Stimulated activated CD8-positive, alpha-beta memory T cell treated with anti-CD3 and anti-CD28 coated beads, Interleukin-4, amount 100 ng/mL, for 48 hours (primary cell): ENCODE data around the gene LNX1.

Experiments
- DNase-seq: peaks from one replicate; pipeline ENCODE4 v3.0.0-alpha.2; 2020

The LNX1 gene

DNA sequence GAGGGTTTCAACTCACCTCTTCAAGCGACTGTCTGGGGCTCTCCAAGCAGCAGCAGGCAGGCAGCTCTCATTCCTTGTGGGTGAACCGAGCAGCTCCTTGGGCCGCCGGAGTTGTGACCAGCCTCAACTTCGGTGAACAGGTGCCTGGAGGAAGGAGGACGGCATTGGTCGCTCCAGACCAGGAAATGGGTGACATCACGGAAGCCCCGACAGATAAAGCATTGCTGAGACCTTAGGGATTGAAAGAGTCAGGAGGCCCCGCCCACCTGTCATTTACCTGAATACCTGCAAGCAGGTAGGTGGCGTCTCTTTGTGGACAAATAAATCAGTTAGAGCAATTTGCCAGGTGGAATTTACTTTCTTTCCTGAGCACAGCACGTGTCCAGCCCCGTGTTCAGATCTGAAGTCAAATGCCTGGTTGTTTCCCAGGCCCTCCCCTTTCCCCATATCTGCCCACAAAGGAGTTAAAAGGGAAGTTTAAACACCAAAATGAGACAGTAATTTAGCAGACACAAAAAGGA lies at the start of gene LNX1:
TSS of gene LNX1 (minus strand) at position 115 of the 521 bp plus-strand sequence. CDS start 17,484 bp downstream, outside the sequence.
- no peak for DNase-seq

DNA sequence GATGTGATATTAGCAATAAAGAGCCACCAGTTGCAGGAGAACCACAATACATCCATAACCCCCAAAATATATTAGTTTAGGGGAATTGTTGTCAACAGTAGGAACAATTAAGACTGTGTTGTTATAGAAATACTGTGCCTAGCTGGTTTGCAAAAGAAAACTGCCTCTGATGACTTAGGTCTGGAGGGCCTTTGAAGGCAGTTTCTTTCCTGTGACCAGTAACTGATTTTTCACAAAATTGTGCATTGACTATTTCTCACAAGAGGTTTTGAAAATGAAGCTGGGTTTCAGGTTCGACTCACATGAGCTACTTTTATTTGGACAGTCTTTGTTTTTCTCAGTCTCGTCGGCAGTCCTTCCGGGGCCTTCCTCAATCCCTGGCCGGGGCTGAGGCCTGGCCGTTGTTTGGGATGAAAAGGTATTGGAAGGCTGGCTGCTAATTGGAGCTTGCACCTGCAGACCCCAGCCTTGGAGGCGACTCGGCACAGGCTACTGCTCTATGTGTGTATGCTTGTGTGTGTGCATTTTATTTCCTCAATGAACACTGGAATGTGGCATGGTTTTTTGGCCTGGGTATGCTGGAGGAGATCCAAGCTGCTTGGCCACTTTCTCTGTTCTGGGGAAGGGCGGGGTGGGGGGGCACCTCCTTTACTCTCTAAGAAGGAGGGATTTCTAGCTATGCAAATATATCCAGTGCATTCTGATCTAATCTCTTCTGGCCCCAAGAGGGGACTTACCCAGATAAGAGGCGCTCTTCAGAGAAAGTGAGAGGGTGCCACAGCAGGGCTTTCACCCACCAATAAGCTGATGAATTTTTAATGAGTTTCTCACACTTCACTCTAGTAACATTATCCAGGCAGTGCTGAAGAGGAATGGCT lies 49.5 kb upstream of the LNX1 start:
- DNase-seq, result no peak

DNA sequence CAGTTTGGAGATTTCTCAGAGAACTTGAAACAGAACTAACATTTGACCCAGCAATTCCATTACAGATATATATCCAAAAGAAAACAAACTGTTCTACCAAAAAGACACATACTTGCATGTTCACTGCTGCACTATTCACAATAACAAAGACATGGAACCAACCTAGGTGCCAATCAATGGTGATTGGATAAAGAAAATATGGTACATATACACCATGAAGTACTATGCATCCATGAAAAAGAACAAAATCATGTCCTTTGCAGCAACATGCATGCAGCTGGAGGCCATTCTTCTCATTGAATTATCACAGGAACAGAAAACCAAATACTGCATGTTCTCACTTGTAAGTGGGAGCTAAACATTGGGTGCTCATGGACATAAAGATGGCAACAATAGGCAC lies 47.6 kb upstream of the LNX1 start:
- DNase-seq, result no peak

DNA sequence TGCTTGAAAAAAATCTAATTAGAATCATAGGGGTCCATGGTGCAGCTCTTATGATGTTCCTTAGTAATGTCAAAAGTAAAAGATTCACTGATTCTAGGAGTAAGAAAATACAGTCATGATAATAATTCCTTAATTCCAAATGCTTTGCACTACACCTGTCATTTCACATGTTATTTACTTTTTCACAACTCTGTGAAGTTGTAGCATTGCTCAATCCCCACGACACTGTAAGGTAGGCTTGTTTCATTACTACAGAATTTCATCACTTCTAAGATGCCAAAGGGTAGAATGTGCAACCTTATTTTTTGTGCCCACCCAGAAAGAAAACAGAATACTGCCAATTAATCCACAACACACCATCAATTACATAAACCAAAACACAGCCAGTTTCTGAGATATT lies 46.1 kb upstream of the LNX1 start:
- no peak for DNase-seq

DNA sequence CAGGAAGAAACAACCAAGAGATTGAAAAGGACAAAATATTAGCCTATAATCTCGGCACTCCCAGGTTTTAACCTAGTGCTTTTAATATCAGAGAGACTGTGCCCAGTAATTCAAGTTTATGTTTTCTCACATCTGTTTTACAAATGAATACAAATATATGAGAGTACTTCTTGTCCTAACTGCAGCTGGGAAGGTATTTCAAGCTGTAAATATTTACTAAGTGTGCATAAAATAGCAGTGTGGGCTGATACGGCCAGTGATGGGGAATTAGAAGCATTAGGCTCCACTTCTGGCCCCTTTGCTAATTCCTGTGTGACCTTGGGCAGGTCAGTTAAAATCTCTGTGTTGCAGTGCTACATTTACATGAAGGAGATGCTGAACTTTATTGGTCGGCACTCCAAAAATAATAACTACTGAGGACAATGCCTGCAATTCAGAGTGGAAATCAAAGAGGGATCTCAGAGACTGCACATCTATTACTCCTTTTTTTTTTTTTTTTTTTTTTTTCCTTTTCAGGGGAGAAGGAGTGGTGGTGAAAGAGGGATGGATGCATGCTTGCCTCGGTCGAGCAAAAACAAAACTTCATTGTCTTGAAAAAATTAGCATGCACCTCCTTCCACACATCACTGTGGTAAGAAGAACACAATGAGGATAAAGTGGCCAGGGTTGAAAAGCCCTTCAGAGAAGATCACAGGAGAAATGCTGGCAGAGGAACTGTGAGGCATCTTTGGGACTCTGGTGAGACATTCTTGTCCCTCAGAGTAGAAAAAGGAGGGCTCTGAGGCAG lies 44.6 kb upstream of the LNX1 start:
- no peak for DNase-seq

DNA sequence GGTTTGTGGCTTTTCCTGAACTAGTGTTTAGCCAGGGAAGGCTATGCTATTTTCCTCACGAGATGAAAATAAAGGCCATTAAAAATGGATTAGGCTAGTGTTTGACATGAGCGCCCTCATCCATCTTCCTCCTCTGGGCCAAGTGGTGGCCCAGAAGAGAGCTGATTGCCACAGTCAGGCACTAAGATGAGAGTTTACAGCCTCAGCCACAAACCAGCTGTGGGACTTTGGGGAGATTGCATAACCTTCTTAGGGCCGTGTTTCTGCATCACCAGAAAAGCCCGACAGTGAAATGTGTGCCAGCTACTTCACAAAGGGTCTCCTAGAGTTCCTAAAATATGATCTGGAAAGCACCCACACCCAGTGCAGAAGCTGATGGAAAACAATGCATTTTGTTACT lies 42.3 kb upstream of the LNX1 start:
- no peak for DNase-seq

DNA sequence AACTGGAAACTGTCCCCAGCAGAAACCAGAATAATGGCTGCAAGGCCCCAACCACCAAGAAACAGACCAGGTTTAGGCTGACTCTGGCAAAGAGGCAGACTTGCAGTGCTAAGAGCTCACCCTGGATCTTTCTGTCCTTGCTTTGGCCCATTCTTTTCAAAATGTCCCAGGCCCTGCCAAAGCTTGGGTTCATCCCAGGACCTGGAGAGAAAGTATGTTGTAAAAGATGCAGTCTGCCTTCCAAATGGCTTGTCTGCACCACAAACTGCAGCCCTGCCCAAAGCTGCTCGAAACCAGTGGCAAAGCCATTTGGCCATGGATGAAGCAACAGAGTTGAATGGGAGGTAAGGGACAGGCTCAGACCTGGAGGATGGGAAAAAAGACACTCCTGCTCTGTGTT lies 38.0 kb upstream of the LNX1 start:
- DNase-seq, result no peak

DNA sequence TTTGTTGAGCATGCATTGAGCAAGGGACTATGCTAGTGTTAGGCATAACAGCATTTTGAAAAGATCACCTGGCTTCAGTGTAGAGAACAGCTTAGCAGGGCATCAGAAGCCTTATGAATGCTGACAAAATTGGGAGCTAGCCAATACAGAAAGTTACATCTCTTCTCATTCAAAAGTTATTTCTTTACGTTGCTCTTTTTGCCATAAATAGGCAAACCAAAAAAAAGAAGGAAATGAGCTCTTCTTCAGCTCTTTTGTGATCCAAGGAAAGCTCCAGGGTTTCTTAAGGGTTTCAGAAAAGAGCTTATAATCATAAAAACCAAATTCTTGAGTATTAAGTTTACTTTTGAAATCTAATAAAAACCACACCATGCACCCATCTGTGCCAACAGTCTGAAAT lies 35.2 kb upstream of the LNX1 start:
- DNase-seq, result no peak

DNA sequence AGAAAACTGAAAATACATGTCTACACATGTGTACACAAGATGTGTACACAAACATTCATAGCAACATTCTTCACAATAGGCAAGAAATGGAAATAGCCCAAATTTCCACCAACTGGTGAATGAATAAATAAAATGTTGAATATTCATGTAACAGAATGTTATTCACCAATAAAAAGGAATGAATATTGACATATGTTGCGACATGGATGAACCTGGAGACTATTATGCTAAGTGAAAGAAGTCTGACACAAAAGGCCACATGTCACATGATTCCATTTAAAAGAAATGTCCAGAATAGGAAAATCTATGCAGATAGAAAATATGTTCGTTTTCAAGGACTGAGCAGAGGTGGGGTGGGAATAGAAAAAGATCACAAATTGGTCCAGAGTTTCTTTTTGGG lies 34.6 kb upstream of the LNX1 start:
- DNase-seq, result no peak

DNA sequence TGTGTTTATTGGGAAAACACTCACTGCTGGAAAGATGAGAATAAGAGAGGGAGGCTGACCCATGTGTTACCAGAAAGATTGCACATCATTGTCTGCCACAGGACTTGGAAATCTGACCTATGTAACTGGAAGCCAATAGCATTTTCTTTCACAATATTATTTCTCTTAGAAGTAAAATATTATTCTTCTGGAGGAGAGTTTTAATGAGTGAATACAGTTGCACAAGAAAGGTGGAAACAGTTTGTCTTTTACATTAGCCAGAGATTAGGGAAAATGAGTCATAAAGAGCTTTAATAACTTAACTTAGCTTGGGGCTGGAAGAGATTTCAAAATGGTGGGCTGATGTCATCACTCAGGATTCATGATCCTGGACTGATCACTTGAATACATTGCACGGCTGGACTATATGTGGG lies 31.5 kb upstream of the LNX1 start:
- DNase-seq, result no peak

DNA sequence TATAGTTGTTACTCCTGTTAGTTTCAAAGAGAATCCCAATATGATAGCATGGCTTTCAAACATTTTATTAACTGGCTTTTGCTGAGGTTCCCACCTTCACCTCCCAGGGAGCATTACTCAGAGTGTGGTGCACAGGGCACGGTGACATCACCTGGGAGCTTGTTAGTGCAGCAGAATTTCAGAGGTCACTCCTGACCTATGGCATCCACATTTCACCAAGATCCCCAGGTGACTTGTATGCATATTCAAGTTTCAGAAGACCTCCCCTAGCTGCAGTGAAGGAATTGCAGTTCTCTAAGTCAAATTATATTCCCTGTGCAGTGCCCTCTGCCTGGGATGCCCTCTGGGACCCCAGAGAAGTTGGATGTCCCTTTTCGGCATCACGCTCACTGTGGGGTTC lies 29.7 kb upstream of the LNX1 start:
- DNase-seq, result no peak

DNA sequence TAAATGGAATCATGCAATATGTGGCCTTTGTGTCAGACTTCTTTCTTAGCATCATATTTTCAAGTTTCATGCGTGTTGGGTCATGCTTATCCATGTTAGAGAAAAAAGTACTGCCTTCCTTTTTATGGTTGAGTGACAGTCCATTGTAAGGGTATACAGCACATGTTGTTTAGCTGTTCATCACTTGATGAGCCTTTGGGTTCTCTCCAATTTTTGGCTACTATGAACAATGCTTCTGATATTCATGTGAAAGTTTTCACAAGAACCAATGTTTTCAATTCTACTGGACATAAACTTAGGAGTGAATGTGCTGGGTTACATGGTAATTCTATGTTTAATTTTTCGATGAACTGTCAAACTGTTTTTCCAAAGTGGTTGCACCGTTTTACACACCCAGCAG lies 28.1 kb upstream of the LNX1 start:
- DNase-seq, result no peak

DNA sequence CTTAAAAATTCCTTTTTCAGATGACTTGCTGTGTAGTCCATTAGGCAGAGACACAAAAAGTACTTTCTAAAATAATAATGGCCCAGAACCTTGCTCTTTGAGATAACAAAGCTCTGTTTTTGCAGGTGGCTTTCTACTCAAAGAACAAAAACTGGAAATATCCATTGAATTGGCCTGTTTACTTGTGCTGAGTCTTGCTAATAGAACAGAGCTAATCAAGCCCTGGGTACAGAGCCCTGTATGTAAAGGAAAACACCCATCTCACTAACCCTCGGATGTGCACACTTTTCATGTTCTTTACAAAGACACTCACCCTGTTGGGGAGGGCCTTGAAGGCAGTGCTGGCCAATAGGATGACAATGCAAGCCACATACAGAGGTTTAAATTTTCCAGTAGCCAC lies 27.0 kb upstream of the LNX1 start:
- no peak for DNase-seq

DNA sequence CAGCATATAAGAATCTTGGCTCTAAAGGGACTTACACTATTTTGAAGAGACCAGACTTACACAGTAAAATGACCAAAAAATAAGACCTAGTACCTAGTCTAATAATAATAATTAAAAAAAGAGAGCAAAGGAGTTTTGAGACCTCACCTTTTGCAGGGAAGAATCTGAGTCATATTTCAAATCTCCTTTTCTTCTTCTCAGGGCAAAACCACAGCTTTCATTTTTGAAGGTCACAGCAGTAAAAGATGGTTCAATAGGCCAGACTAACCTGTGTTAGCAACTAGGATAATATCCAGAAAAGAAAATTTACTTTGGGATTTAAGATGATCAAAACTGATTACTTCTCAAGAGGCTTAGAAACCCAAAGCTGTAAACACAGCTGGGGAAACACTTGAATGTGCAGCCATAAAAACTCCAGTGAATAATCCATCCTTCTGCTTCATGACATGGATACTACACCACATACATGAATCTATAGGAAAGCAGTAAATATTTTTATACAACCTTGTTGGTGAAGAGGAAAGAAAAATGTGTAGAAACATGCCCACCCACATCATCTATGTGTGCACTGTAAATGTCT lies 25.9 kb upstream of the LNX1 start:
- no peak for DNase-seq

DNA sequence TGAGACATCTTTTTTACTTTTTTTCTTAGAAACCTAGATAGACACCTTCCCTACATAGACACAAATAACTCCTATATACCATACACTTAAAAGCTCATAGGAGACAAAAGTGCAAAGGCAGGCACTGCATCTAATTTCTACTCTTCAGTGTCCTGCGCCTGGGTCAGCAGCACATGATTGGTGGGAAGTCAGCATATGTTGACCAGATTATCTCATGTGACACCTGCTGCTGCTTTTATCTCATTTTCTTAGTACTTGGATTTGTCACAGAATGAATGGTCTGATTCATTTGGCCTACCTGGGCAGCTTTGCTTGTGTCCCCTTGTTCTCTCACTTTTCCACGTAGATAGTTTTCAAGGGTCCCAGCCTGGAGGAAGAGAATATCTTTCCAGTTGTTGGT lies 24.9 kb upstream of the LNX1 start:
- no peak for DNase-seq

DNA sequence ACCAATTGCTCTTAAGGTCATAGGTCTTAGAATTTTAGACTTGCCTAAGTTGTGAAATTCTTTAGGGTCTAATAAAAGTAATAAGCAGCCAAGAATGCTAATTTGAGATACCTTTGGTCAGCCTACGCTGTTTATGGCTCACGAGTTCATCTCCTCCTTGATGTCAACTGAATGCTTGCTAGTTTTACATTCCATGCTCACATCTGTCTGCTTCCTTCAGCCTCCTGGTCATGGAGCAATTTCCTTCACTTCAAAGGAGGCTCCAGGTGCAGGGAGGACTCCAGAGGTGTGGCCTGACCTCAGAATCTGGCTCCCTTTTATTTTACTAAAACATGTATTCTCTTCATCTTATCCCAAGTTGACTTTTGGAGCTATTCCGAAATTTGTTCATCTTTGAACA lies 23.3 kb upstream of the LNX1 start:
- no peak for DNase-seq

DNA sequence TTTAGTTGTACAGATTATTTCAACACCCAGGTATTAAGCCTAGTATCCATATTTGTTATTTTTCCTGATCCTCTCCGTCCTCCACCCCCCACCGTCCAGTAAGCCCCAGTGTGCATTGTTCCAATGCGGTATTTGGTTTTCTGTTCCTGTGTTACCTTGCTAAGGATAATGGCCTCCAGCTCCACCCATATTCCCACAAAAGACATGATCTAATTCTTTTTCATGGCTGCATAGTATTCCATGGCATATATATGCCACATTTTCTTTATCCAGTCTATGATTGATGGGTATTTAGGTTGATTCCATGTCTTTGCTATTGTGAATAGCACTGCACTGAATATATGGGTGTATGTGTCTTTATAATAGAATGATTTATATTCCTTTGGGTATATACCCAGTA lies 22.1 kb upstream of the LNX1 start:
- DNase-seq, result no peak

DNA sequence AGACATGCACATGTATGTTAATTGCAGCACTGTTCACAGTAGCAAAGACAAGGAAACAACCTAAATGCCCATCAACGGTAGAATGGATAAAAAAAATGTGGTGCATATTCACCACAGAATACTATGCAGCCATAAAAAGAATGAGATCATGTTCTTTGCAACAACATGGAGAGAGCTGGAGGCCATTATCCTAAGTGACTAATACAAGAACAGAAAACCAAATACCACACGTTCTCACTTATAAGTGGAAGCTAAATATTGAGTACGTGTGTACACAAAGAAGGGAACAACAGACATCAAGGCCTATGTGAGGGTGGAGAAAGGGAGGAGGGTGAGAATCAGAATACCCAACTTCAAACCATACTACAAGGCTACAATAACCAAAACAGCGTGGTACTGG lies 17.4 kb upstream of the LNX1 start:
- DNase-seq, result no peak

DNA sequence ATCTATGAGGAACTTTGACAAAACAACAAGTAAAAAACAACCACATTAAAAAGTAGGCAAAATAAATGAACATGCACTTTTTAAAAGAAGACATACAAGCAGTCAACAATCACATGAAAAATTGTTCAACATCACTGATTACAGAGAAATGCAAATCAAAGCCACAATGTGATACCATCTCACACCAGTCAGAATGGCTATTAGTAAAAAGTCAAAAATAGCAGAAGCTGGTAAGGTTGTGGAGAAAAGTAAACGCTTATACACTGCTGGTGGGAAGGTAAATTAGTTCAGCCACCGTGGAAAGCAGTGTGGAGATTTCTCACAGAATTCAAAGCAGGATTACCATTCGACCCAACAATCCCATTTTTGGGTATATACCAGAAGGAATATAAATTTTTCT lies 17.0 kb upstream of the LNX1 start:
- no peak for DNase-seq

DNA sequence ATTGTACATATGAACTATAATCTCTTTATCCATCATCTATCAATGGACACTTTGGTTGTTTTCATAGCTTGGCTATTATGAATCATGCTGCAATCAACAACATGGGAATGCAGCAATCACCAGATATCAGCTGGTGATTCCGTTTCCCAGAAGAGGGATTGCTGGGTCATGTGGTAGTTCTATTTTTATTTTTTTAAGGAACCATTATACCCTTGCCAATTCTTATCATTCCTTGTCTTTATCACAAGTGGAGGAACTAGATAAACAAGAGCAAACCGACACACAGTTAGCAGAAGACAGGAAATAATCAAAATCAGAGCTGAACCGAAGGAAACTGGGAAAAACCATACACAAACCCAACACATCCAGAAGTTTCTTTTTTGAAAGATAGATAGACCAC lies 14.5 kb upstream of the LNX1 start:
- no peak for DNase-seq

DNA sequence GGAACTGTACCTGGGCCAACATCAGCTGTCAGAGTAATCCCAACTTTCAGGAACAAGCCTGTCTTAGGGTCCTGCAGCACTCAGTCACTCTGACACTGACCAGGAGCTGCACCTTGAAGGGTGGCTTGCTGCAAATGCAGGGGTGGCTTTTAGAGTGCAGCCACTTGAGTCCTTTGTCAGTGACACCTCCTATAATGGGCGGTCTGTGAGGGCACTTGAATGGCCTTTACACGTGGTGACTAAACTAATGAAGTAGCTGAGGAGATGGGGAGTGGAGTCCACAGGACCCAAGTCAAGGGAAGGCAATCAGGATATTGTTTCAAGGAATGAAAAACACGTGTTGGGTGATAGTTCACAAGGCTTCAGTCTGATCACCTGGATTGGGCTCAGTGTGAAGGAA lies 11.1 kb upstream of the LNX1 start:
- no peak for DNase-seq

DNA sequence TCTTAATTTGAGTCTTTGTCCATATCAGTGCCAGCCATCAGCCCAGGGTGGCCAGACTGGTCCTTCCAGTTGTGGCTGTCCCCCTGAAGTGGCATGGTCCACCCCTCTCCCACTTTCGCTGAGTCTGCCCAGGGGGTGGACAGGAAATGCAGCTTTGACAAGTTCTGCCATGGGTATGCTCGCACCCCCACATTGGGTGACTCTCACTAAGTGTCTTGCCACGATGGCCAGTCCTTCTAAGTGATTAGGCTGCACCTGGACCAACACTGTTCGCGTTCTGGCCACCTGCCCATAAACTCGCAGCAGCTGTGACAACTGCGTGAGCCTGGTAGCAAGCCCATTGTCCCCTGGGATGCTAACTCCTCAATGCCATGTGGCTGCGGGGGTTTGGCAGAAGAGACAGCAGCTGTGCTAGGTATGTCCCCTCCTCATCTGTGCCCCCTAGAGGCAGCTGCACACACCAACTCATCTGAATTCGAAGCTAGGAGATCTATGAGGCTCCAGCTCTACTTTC lies 10.0 kb upstream of the LNX1 start:
- no peak for DNase-seq

DNA sequence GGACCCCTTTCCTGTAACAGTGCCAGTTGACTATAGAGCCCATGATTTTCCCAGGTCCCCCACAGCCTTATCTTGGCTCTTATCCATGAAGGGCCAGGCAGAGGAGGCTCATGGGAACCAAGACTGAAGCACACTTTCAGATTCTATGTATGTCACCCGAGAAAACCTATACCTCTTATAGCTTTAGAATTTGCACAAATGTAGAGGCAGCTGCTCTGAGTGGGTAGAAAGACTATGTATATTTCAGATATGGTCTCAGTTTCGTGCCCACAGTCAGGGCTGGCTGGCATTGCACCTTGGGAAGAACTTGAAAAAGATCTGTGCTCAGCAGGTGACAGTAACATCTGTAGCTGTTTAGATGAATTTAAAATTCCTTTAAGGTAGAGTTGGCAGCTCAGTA lies 8.3 kb upstream of the LNX1 start:
- DNase-seq, result no peak

DNA sequence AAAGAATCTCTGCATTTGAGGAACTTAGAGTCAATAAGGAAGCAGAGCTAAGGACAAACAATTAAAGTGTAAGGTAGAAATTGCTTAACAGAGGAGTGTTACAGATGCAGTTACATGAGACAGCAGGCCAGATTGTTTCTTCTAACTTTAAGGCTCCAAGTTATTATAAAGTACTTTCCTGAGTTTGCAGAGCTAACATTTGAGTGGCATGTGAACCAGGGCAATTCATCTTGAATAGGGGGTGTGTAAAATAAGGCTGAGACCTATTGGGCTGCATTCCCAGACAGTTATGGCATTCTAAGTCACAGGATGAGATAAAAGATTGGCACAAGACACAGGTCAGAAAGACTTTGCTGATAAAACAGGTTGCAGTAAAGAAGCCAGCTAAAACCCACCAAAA lies 7.6 kb upstream of the LNX1 start:
- no peak for DNase-seq
